ENCODE data around the gene AGRN.
A peak's percentile ranks its signal among the peaks of the same experiment; 100 is the strongest.
"Not testable (repeated sequence)": the region's sequence is repeated elsewhere in the genome, so short reads cannot be mapped to it uniquely, and the experiment has no call there.

Gene AGRN

DNA sequence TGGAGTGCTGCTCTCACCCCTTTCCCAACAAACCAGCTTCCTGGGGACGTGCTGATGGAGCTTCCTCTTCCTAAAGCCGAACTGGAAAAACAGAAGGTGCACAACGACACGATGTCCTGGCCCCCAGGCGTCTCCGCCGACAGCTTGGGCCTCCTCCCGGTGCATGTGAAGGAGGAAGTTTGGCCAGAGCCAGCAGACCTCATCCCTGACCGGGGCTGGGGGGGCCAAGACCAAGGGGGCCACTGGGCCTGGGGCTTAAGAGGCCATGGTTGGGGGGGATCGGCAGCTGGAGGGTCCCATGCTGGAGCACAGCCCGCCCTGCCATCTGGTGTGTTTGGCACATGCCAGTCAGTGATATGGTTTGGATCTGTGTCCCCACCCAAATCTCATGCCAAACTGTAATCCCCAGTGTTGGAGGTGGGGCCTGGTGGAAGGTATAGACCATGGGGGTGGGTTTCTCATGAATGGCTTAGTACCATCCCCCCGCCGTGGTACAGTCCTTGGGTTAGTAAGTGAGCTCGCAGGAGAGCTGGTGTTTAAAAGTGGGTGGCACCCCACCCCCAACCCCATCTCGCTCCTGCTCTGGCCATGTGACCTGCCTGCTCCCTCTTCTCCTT lies 26.4 kb upstream of the AGRN start:
- DNase-seq (ENCODE audit: low spot score in 2 of 2) (no peak), ATAC-seq (no peak)
- H3K9me3 Mint-ChIP-seq: no peaks in the 10 kb centered on the region
- peaks cover 7% of the 10 kb centered on the region for H3K36me3 Mint-ChIP-seq
- peaks cover 32% of the 10 kb centered on the region for H3K4me1 Mint-ChIP-seq
- H3K27ac Mint-ChIP-seq: no peak overlapping the region
- H3K4me3 Mint-ChIP-seq: no peak overlapping the region

DNA sequence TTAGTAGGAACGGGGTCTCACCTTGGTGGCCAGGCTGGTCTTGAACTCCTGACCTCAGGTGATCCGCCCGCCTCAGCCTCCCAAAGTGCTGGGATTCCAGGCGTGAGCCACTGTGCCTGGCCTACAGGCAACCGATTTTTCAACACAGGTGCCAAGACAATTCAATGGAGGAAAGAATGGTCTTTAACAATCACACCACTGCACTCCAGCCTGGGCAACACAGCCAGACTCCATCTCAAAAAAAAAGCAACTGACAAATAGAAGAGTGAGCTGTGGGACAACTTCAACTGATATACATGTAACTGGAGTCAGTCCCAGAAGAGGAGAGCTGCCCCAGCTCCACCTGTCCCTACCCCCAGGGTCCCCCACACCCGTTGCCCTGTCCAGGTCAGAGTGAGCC lies 25.4 kb upstream of the AGRN start:
- ATAC-seq; H3K9me3 Mint-ChIP-seq; H3K27ac Mint-ChIP-seq; DNase-seq (ENCODE audit: low spot score in 2 of 2); H3K36me3 Mint-ChIP-seq; H3K4me3 Mint-ChIP-seq: not testable (repeated sequence)
- peaks cover 25% of the 10 kb centered on the region for H3K4me1 Mint-ChIP-seq

DNA sequence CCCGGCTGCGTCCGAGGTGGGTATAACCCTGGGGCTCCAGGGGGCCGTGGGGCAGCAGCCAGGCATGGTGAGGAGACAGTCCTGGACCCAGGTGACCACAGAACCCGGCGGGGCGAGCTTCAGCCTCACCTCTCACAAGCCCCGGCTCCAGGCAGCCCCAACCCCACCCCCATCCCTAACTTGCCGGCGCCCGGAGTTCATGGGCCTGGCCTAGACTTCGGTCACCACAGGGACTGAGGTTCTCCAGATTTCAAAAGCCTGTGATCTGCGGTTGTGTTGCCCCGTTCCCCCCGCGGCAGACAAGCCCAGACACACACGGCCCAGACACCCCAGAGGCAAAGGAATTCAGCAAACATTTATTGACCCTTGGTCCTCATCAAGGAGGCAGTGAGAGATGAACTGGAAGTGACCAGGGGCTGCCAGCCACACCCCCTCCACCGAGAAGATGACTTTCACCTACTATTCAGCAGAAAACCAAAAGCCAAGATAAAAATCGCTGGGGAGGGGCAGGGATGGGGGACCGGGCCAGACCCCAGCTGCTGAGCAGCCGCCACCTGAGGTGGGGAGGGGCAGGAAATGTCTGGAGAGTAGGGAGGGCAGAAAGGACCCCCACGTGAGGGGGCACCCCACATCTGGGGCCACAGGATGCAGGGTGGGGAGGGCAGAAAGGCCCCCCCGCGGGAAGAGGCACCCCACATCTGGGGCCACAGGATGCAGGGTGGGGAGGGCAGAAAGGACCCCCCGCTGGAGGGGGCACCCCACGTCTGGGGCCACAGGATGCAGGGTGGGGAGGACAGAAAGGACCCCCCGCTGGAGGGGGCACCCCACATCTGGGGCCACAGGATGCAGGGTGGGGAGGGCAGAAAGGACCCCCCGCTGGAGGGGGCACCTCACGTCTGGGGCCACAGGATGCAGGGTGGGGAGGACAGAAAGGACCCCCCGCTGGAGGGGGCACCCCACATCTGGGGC lies 24.0 kb upstream of the AGRN start:
- no peaks in the 10 kb centered on the region for H3K9me3 Mint-ChIP-seq
- ATAC-seq (no peak), DNase-seq (ENCODE audit: low spot score in 2 of 2) (no peak)
- H3K27ac Mint-ChIP-seq: no peak overlapping the region
- peaks cover 29% of the 10 kb centered on the region for H3K4me1 Mint-ChIP-seq
- H3K4me3 Mint-ChIP-seq: no peak overlapping the region
- no peaks in the 10 kb centered on the region for H3K36me3 Mint-ChIP-seq

DNA sequence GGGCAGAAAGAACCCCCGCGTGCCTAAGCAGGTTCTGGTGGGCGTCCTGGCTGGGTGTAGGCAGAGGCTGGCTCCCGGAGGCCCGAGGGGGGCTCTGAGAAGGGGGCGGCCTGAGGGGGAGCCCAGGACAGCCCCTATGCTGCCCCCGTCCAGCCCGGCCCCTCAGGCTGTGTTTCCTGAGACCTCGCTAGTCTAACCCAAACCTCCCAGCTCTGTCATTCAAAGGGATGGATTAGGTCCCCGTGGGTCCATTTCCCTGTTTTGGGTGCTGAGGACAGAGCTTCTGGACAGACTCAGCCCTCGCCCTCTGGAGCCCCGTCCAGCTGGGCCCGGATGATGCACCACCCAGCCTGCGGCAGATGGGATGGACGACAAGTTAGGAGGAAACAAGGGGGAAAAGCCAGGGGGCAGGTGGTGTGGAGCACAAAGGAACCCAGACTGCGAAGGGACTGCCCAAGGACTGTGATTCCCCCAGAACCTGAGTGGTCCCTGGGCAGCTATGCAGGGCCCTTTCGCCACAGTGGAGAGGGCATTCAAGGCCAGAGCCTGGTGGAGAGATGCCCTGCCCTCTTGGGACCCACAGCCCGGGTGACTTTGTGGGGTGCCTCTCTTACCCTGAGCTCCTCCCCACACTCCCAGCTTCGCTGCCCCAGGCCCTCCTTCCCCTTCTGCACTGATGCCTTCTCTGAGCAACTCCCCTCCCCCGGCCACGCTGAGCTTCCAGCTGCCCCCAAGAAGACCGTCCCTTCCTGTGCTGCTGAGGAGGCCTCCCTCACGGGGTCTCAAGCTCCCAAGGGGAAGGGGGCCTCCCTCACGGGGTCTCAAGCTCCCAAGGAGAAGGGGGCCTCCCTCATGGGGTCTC lies 22.8 kb upstream of the AGRN start:
- ATAC-seq (no peak), DNase-seq (ENCODE audit: low spot score in 2 of 2) (no peak)
- no peak overlapping the region for H3K27ac Mint-ChIP-seq
- H3K4me3 Mint-ChIP-seq: peak overlapping the region; percentile 10
- no peaks in the 10 kb centered on the region for H3K36me3 Mint-ChIP-seq
- peaks cover 22% of the 10 kb centered on the region for H3K4me1 Mint-ChIP-seq
- no peaks in the 10 kb centered on the region for H3K9me3 Mint-ChIP-seq

DNA sequence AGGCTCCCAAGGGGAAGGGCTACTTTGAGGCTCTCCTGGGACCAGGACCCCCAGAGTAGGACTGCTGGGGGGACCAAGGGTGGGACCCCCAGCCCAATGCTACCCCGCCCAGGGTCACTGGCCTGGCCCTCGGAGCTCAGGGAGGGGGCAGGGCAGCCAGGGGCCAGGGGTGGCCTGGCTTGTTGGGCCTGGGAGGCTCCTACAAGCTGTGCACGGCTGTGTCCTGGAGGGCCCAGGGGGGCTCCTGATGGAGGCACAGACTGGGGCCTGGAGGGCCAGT lies 22.3 kb upstream of the AGRN start:
- no peak overlapping the region for H3K27ac Mint-ChIP-seq
- no peak for ATAC-seq
- no peaks in the 10 kb centered on the region for H3K36me3 Mint-ChIP-seq
- H3K4me3 Mint-ChIP-seq: peak overlapping the region; percentile 10
- peaks cover 17% of the 10 kb centered on the region for H3K4me1 Mint-ChIP-seq
- DNase-seq (ENCODE audit: low spot score in 2 of 2): no peak
- H3K9me3 Mint-ChIP-seq: no peaks in the 10 kb centered on the region

DNA sequence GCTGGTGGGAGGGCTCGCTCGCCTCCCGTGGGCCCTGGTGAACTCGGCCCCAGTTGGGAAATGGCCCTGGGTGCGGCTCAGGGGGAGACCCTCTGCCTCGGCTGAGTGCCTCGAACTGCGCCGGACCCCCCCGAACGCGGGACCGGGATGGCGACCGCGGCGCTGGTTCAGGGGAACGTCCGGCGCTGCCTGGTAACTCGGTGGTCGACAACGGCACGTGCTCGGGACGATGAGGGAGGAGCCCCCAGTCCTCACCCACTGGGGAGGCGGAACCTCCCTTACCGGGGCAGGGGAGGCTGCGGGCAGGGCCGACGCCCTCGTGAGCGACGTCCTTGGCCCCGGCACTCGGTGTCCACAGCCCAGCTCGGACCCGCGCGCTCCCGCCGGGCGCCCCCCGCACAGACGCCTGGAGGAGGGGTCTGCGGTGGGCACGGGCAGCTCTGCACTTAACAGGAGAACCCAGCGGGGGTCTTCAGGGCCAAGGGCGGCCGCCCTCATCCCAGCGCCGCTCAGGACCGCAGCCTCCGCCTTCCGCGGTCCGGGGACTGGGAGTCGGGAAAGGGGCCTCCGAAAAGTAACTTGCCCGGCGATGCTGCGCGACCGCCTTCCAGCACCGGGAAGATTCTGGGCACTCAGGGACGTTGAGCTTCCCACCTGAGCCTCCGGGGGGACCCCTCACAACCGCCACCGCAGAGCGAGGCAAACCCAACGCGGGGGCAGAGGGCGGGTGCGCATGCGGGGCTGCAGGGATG lies 21.8 kb upstream of the AGRN start:
- no peak for DNase-seq (ENCODE audit: low spot score in 2 of 2)
- no peak overlapping the region for H3K27ac Mint-ChIP-seq

DNA sequence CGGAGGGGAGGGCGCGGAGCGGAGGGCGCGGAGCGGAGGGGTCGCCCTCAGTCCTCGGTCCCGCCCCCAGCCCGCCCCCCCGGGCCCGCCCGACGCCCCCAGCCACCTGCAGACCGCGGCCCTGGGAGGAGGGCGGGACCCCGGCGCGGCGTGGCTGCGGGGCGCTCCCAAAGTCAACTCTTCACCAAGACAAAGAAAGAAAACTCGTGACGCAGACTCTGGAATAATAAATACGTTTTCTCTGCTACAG lies 21.2 kb upstream of the AGRN start:
- Mint-ChIP-seq H3K4me3 (peak overlapping the region; percentile 60), H3K27ac (no peak overlapping the region), H3K4me1 (peaks cover 15% of the 10 kb centered on the region), H3K9me3 (no peaks in the 10 kb centered on the region), H3K36me3 (no peaks in the 10 kb centered on the region)
- no peak for ATAC-seq
- no peak for DNase-seq (ENCODE audit: low spot score in 2 of 2)

More for the DNA sequence above, 21.8 kb upstream of the AGRN start:
- H3K9me3 Mint-ChIP-seq: no peaks in the 10 kb centered on the region
- no peaks in the 10 kb centered on the region for H3K36me3 Mint-ChIP-seq
- ATAC-seq: no peak
- H3K4me3 Mint-ChIP-seq: peak overlapping the region; percentile 60
- peaks cover 15% of the 10 kb centered on the region for H3K4me1 Mint-ChIP-seq

DNA sequence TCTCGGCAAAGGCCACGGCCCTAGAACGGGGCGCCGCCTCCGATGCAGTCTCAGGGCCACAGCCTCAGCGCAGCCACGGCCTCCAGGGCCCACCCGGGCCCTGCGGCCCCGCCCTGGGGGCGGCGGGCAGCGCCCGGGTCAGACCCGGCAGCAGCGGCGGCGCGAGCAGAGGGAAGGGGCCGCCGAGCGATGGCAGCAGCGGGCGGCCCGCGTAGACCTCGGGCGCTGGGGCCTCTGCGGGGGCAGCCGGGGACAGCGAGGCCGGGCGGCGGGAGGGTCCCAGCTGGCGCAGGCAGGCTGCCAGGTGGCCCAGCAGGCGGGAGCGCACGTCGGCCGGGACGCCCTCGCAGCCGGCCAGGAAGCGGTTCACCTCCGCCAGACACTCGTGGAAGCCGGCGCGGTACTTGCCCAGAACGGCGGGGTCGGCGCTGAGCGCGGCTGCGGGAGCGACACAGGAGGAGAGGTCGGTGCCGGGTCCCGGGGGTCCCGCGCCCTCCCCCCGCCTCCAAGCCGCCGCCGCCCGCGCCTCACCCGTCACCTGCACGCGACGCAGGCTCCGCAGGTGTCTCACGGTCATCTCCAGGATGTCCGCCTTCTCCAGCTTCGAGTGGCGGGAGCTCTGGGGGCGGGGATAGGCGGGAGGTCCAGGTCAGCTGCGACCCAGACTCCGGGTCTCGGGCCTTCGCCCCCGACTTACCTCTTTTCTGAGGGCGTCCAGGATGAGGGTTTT lies 20.8 kb upstream of the AGRN start:
- H3K9me3 Mint-ChIP-seq: no peaks in the 10 kb centered on the region
- DNase-seq (ENCODE audit: low spot score in 2 of 2) (no peak), ATAC-seq (peak; percentile 19)
- H3K36me3 Mint-ChIP-seq: no peaks in the 10 kb centered on the region
- H3K4me3 Mint-ChIP-seq: peak overlapping the region; percentile 60
- H3K27ac Mint-ChIP-seq: no peak overlapping the region
- H3K4me1 Mint-ChIP-seq: peaks cover 15% of the 10 kb centered on the region

DNA sequence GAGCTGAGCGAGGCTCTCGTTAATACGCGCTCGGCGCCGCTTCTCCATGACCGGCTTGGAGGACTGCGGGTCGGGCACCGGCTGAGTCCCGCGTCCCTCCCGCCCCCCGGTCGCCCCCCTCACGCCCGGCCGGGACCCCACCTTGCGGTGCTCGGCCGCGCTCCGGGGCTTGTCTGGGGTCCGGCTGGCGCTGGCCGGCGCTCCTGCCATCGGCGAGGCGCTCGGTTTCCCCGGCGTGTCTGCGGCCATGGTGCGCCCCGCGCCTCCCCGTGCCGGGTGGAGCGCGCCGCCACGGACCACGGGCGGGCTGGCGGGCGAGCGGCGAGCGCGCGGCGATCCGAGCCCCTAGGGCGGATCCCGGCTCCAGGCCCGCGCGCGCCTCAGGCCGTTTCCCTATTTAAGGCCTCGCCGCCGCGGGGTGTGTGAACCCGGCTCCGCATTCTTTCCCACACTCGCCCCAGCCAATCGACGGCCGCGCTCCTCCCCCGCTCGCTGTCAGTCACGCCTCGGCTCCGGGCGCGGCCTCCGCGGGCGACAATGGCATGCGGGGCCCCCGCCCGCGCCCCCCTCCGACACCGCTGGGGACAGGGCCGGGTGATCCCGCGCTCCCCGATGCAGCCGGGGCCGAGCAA lies 20.1 kb upstream of the AGRN start, which contains the start of gene HES4:
Gene HES4 (minus strand): TSS at position 373 of the 632 bp plus-strand sequence. CDS start 124 bp downstream, at position 249.
- Mint-ChIP-seq H3K9me3 (no peaks in the 10 kb centered on the region), H3K4me3 (peak within 1 kb of the TSS; percentile 60), H3K4me1 (peaks cover 21% of the 10 kb centered on the region), H3K27ac (peak within 1 kb of the TSS; percentile 60), H3K36me3 (no peaks in the 10 kb centered on the region)
- DNase-seq (ENCODE audit: low spot score in 2 of 2): peak in 1 of 2 donors; percentile 73
- peak; percentile 57 for ATAC-seq

DNA sequence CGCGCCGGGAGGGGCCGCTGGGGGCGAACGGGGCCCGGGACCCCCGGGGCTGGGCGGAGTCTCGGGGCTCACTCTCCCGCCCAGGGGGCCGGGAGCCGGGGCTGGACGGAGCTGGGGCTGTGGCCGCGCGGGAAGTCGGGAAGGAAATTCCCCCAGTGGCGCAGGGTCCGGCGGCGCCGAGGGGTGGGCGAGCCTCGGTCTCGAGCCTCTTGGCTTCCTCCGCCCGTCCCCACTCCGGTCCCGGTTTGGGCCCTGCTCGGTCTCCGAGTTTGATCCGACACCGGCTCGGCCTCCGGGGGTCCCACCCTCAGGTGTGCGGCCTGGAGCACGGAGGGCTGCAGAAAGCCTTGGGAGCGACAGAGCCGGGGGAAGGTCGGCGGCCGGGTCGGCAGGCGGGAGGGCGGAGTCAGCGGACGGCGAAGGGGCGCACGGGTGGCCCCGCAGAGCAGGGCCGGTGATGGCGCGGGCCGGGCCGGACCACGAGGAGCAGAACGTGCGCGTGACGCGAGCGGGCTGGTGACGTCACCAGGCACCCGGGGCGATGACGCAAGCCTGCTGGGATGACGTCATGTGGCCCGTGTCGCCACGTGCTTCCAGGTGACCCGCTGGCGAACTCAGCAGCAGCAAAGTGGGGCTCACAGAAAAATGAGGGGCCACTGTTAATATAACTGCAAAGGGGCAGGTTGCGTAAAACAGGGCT lies 19.4 kb upstream of the AGRN start:
- H3K4me1 Mint-ChIP-seq: peaks cover 26% of the 10 kb centered on the region
- no peaks in the 10 kb centered on the region for H3K9me3 Mint-ChIP-seq
- H3K4me3 Mint-ChIP-seq: peak overlapping the region; percentile 60
- DNase-seq (ENCODE audit: low spot score in 2 of 2) (peak in 1 of 2 donors; percentile 54), ATAC-seq (peak; percentile 9)
- H3K27ac Mint-ChIP-seq: peak overlapping the region; percentile 60
- H3K36me3 Mint-ChIP-seq: no peaks in the 10 kb centered on the region

DNA sequence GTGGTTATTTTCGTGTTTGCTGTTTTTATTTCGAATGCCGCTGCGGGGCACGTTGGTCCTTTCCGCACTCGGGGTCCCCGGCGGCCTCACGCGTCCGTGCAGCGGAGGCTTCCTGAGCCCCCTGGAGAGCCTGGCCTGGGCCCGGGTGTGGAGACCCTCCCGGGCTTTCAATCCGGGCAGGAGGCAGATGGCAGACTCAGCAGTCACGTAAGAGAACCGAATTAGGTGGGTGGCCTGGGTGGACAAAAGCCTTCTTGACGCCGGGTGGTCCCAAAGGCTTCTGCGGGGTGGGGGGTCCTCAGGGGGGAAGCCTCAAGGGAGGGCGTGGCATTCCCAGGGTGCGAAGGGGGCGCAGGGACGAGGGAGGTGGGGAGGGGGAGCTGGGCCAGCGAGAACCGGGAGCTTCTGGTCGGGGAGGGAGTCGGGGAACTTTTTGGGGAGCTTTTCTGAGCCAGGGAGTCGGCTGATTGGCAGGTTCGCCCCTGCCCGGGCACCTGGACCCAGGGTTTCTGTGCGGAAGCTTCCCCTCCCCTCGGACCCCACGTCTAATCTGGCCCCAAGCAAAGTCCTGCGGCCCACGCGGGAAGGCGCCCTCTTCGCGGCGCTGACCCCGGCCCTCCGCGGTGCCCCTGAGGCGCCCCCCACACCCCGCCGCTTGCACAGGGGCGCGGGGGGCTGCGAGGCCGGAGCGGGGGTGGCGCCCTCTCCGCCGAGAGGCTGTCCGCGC lies 18.7 kb upstream of the AGRN start:
- DNase-seq (ENCODE audit: low spot score in 2 of 2): no peak
- ATAC-seq: no peak
- peak overlapping the region; percentile 60 for H3K27ac Mint-ChIP-seq
- H3K4me3 Mint-ChIP-seq: peak overlapping the region; percentile 60
- no peaks in the 10 kb centered on the region for H3K9me3 Mint-ChIP-seq
- H3K36me3 Mint-ChIP-seq: no peaks in the 10 kb centered on the region
- H3K4me1 Mint-ChIP-seq: peaks cover 20% of the 10 kb centered on the region

DNA sequence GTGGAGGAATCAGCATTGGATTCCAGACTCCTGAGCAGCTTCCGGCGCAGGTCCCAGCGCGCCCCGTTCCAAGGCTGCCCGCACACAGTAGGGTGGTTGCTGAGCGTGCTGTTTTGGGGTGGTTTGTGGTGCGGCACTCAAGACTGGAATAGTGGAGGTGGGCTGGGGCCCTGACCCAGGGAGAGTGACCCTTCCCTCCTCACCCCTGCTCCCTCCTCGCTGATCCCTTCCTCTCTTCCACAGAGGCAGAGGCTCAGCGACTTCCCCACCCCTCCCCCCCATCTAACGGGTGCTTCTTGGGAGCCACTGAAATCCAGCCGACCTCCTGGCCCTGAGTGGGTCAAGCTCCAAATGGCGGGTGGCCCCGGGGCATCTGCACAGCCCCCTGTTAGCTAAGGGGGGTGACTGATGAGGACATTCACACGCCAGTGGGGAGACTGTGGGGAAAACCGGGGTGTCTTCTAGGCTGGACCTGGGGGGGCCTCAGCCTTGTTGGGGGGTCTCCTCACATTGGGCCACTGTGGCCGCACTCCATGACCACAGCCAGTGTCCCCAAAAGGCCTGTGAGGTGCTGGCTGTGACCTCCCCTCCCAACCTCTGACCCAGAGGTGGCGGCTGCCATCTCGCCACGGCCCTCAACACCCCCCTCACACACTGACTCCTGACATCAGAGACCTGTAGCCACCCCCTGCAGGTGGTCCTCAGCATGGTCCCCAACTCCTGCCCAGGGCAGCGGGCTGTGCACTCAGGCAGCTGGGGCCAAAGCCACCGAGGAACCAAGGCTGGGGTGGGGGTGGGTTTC lies 16.1 kb upstream of the AGRN start:
- Mint-ChIP-seq H3K36me3 (no peaks in the 10 kb centered on the region), H3K27ac (no peak overlapping the region), H3K4me3 (no peak overlapping the region), H3K9me3 (no peaks in the 10 kb centered on the region), H3K4me1 (peaks cover 21% of the 10 kb centered on the region)
- no peak for DNase-seq (ENCODE audit: low spot score in 2 of 2)
- ATAC-seq: no peak
